ENCODE data around the gene TEX19.

Gene TEX19

GRCh38 chr17:82314012-82314726 is 44.9 kb upstream of the TEX19 start:
- no peak for DNase-seq (ENCODE audit: low read depth)
- no peak for TF ChIP-seq CTCF (IDR thresholded peaks at IDR 0.05; ENCODE audit: control insufficient read depth, insufficient read depth, low read depth, low read length, missing control alignments)
- no peak overlapping the region for H3K4me3 ChIP-seq (ENCODE audit: control insufficient read depth, low read depth, low read length)

- TF ChIP-seq CTCF (IDR thresholded peaks at IDR 0.05; ENCODE audit: control insufficient read depth, insufficient read depth, low read depth, low read length, missing control alignments), result no peak
- H3K4me3 ChIP-seq (ENCODE audit: control insufficient read depth, low read depth, low read length), result no peak overlapping the region
- DNase-seq (ENCODE audit: low read depth), result no peak
Measured at GRCh38 chr17:82314727-82315605, 44.1 kb upstream of the TEX19 start.

GRCh38 chr17:82315703-82316358 is 43.2 kb upstream of the TEX19 start:
- no peak for DNase-seq (ENCODE audit: low read depth)
- no peak overlapping the region for H3K4me3 ChIP-seq (ENCODE audit: control insufficient read depth, low read depth, low read length)
- TF ChIP-seq CTCF (IDR thresholded peaks at IDR 0.05; ENCODE audit: control insufficient read depth, insufficient read depth, low read depth, low read length, missing control alignments), result no peak

GRCh38 chr17:82316651-82317393 is 42.2 kb upstream of the TEX19 start:
- TF ChIP-seq CTCF (IDR thresholded peaks at IDR 0.05; ENCODE audit: control insufficient read depth, insufficient read depth, low read depth, low read length, missing control alignments), result no peak

GRCh38 chr17:82317394-82318168 is 41.5 kb upstream of the TEX19 start, which contains the start of gene CD7:
TSS of gene CD7 (minus strand) at chr17:82317608. CDS start at chr17:82317495, 113 bp downstream.
- H3K4me3 ChIP-seq (ENCODE audit: control insufficient read depth, low read depth, low read length), result no peak within 1 kb of the TSS
- no peak for TF ChIP-seq CTCF (IDR thresholded peaks at IDR 0.05; ENCODE audit: control insufficient read depth, insufficient read depth, low read depth, low read length, missing control alignments)
- DNase-seq (ENCODE audit: low read depth), result no peak

More at GRCh38 chr17:82316651-82317393, 42.2 kb upstream of the TEX19 start:
- DNase-seq (ENCODE audit: low read depth), result no peak
- no peak overlapping the region for H3K4me3 ChIP-seq (ENCODE audit: control insufficient read depth, low read depth, low read length)
